Uterus (tissue), 4 donors: ENCODE results near the gene OGA. TPM values are rescaled to one million over a fixed set of nuclear protein-coding genes. Genes with fewer than 3 reads are reported as not detected.

Experiments used
- DNase-seq, 2 donors: peaks; one replicate each; pipeline ENCODE4 v3.0.0-alpha.2; 2019 to 2020
- H3K27ac ChIP-seq, 2 donors: fragments of 200-600 bp; sonication (generic); 1 replicate in 1 of 2; 2 replicates in 1 of 2; pipeline ENCODE4 v1.5.1; 2016 to 2018
- H3K27me3 ChIP-seq, 2 donors: fragments of 200-600 bp; sonication (generic); one replicate each; pipeline ENCODE4 v1.5.1; 2018 to 2019; ENCODE audit warnings: control low read depth in 1 of 2
- H3K36me3 ChIP-seq, 2 donors: fragments of 200-600 bp; sonication (generic); one replicate each; pipeline ENCODE4 v1.5.1; 2019; ENCODE audit warnings: control low read depth in 1 of 2
- H3K4me1 ChIP-seq, 2 donors: fragments of 200-600 bp; sonication (generic); one replicate each; pipeline ENCODE4 v1.5.1; 2018 to 2019; ENCODE audit warnings: control low read depth in 1 of 2
- H3K4me3 ChIP-seq, 2 donors: fragments of 200-600 bp; sonication (generic); 1 replicate in 1 of 2; 2 replicates in 1 of 2; pipeline ENCODE4 v1.5.1; 2018 to 2019; ENCODE audit warnings: mild to moderate bottlenecking in 1 of 2
- H3K9me3 ChIP-seq, 2 donors: fragments of 200-600 bp; sonication (generic); one replicate each; pipeline ENCODE4 v1.5.1; 2019; ENCODE audit warnings: control low read depth in 1 of 2
- POLR2A ChIP-seq, 2 donors: fragments of 450-650 bp; IDR thresholded peaks; one replicate each; pipeline ENCODE4 v1.6.1; 2016; ENCODE audit warnings: antibody characterized with exemption in 2 of 2, mild to moderate bottlenecking in 1 of 2, moderate library complexity in 1 of 2
- intact Hi-C: fragments of 100-400 bp; cut with DNase I; formaldehyde crosslinking; loops from one replicate; pipeline ENCODE4 v1.15.1; 2023; ENCODE audit warnings: low total_unique reads
- total RNA-seq, 4 donors: library from RNA; depleted of rRNA in 3 of 4; stranded (reverse); fragments of >200 nt in 3 of 4; gene quantifications; one replicate each; pipeline versions ENCODE4 v1.1.0 to v1.2.4, GENCODE V29; 2014 to 2023
- TF ChIP-seq, protein P1 (sequence below), 4 experiments: fragments of 200-600 bp in 2 of 4; fragments of 450-650 bp in 2 of 4; sonication (generic) in 2 of 4; IDR thresholded peaks; one replicate each; pipeline ENCODE4 v1.5.1; 2016 to 2019; ENCODE audit warnings: antibody characterized with exemption in 4 of 4, mild to moderate bottlenecking in 2 of 4, moderate library complexity in 1 of 4
- donor health status: DM: yes; HTN: yes; CAD: no.

Gene OGA
- total RNA-seq, 4 donors from 2014 or later: 63.5 to 181 (median 156) TPM

DNA sequence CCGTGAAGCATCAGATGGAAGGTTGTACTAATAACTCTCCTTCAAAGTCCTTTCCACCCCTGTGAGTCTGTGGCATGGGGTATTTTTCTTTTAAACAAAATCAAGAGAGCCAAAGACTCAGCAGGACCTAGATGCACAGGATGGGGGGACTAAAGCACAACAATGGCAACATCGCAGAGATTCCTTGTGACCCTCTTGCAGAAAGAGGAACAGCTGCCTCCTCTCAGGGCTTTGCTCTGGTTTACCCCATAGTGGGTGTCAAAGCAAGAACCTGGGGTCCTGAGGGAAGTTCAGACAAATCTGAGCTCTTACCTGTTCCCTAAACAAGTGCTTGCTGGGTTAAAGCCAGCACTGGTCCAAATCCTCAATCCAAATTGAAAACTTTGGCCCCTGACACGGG lies 81.6 kb downstream of the OGA start:
- intact Hi-C loops: no loop called here
- no peaks in the 10 kb centered on the region for H3K9me3 ChIP-seq

More for the DNA sequence above, 81.6 kb downstream of the OGA start:
- no peak for DNase-seq
- Histone ChIP-seq H3K27ac (no peak overlapping the region), H3K4me1 (no peaks in the 10 kb centered on the region), H3K27me3 (peaks cover 0 to 5% of the 10 kb centered on the region in 2 donors), H3K36me3 (no peaks in the 10 kb centered on the region), H3K4me3 (no peak overlapping the region)
- TF ChIP-seq, protein P1, sequence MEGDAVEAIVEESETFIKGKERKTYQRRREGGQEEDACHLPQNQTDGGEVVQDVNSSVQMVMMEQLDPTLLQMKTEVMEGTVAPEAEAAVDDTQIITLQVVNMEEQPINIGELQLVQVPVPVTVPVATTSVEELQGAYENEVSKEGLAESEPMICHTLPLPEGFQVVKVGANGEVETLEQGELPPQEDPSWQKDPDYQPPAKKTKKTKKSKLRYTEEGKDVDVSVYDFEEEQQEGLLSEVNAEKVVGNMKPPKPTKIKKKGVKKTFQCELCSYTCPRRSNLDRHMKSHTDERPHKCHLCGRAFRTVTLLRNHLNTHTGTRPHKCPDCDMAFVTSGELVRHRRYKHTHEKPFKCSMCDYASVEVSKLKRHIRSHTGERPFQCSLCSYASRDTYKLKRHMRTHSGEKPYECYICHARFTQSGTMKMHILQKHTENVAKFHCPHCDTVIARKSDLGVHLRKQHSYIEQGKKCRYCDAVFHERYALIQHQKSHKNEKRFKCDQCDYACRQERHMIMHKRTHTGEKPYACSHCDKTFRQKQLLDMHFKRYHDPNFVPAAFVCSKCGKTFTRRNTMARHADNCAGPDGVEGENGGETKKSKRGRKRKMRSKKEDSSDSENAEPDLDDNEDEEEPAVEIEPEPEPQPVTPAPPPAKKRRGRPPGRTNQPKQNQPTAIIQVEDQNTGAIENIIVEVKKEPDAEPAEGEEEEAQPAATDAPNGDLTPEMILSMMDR (IDR thresholded peaks at IDR 0.05): no peak
- TF ChIP-seq POLR2A (IDR thresholded peaks at IDR 0.05): no peak

Other genes with a start within 250 kb of the OGA start
- 10 to 100 TPM; 11.8 to 31.6 (median 17.6) TPM for gene POLL, start 230.2 kb downstream of the OGA start, total RNA-seq
- gene DPCD, start 230.1 kb downstream of the OGA start, total RNA-seq: 10 to 100 TPM in 3 of 4 donors, 1 to 10 TPM in 1; 5.1 to 35.6 (median 21.7) TPM
- gene FBXW4, start 123.3 kb downstream of the OGA start, total RNA-seq: 10 to 100 TPM; 45.1 to 94.7 (median 64.3) TPM
- gene FGF8, start 42.3 kb downstream of the OGA start, total RNA-seq: not detected
- gene NPM3, start 35.0 kb downstream of the OGA start, total RNA-seq: 100 to 1,000 TPM in 1 of 4 donors, 10 to 100 TPM in 3; 11.0 to 122 (median 38.0) TPM
- gene KCNIP2, start 25.4 kb upstream of the OGA start, total RNA-seq: 1 to 10 TPM in 2 of 4 donors, under 1 TPM in 1, not detected in 1; 0.29 to 8.6 (median 4.1) TPM
- 10 to 100 TPM; 10.6 to 29.8 (median 20.9) TPM for gene ARMH3, start 237.7 kb upstream of the OGA start, total RNA-seq
- gene HPS6, start 246.9 kb upstream of the OGA start, total RNA-seq: 10 to 100 TPM in 3 of 4 donors, 1 to 10 TPM in 1; 3.8 to 28.4 (median 15.6) TPM